Tibial nerve (tissue), 4 donors: ENCODE measurements around the gene TSEN54. TPM values are rescaled to one million over a fixed set of nuclear protein-coding genes. Genes with fewer than 3 reads are reported as not detected.

ENCODE experiments used
- DNase-seq, 2 donors: peaks; one replicate each; pipeline ENCODE4 v3.0.0-alpha.2; 2019; ENCODE audit warnings: low spot score in 2 of 2
- H3K27ac ChIP-seq, 4 donors: fragments of 200-600 bp; sonication (generic) in 3 of 4; one replicate each; pipeline ENCODE4 v1.5.1; 2017 to 2019; ENCODE audit warnings: mild to moderate bottlenecking in 1 of 4
- H3K27me3 ChIP-seq, 2 donors: fragments of 200-600 bp; sonication (generic) in 1 of 2; one replicate each; pipeline versions ENCODE4 v1.5.1 to v1.6.0; 2017 to 2019
- H3K36me3 ChIP-seq, 3 donors: fragments of 200-600 bp; sonication (generic); one replicate each; pipeline ENCODE4 v1.5.1; 2018 to 2019
- H3K4me1 ChIP-seq, 4 donors: fragments of 200-600 bp; sonication (generic) in 3 of 4; one replicate each; pipeline ENCODE4 v1.5.1; 2017 to 2019
- H3K4me3 ChIP-seq, 4 donors: fragments of 200-600 bp; sonication (generic) in 3 of 4; one replicate each; pipeline ENCODE4 v1.5.1; 2017 to 2019; ENCODE audit warnings: mild to moderate bottlenecking in 1 of 4, moderate library complexity in 1 of 4
- H3K9me3 ChIP-seq, 4 donors: fragments of 200-600 bp; sonication (generic) in 3 of 4; one replicate each; pipeline ENCODE4 v1.5.1; 2017 to 2019
- EP300 ChIP-seq, 2 donors: sonication (generic); formaldehyde crosslinking; IDR thresholded peaks; one replicate each; pipeline ENCODE4 v1.6.1; 2017; ENCODE audit warnings: antibody characterized with exemption in 2 of 2, mild to moderate bottlenecking in 1 of 2
- POLR2A ChIP-seq, 2 donors: fragments of 450-650 bp; IDR thresholded peaks; one replicate each; pipeline ENCODE4 v1.6.1; 2017; ENCODE audit warnings: antibody characterized with exemption in 2 of 2, mild to moderate bottlenecking in 2 of 2, moderate library complexity in 2 of 2
- WGBS, 2 donors: methylation state at CpG; one replicate each; pipeline ENCODE4 v1.1.5; 2018; 5-methylcytosine and 5-hydroxymethylcytosine counted together
- total RNA-seq, 4 donors: library from RNA; depleted of rRNA; stranded (reverse); fragments of >200 nt; gene quantifications; one replicate each; pipeline ENCODE4 v1.1.0, GENCODE V29; 2016
- TF ChIP-seq, protein P1 (sequence below), 5 experiments: fragments of 200-600 bp in 3 of 5; fragments of 450-650 bp in 2 of 5; sonication (generic) in 3 of 5; IDR thresholded peaks; one replicate each; pipeline ENCODE4 v1.5.1; 2016 to 2019; ENCODE audit warnings: antibody characterized with exemption in 5 of 5, mild to moderate bottlenecking in 3 of 5, moderate library complexity in 2 of 5

Gene TSEN54
- total RNA-seq, 4 donors from 2014 or later: 43.3 to 84.6 (median 53.0) TPM

GRCh38 chr17:75490953-75491649 is 25.2 kb upstream of the TSEN54 start:
- Histone ChIP-seq H3K4me1 (peaks cover 0 to 55% (median 23%) of the 10 kb centered on the region in 4 donors), H3K4me3 (no peak overlapping the region), H3K9me3 (no peaks in the 10 kb centered on the region), H3K36me3 (peaks cover 0 to 69% (median 13%) of the 10 kb centered on the region in 3 donors), H3K27ac (peak overlapping the region in 3 of 4 donors; percentile 32 to 70 (median 66)), H3K27me3 (no peaks in the 10 kb centered on the region)
- 80 to 83% methylated on average over 12 to 19 of the region's 19 CpGs for WGBS, 2 donors
- no peak for DNase-seq
- TF ChIP-seq, protein P1, sequence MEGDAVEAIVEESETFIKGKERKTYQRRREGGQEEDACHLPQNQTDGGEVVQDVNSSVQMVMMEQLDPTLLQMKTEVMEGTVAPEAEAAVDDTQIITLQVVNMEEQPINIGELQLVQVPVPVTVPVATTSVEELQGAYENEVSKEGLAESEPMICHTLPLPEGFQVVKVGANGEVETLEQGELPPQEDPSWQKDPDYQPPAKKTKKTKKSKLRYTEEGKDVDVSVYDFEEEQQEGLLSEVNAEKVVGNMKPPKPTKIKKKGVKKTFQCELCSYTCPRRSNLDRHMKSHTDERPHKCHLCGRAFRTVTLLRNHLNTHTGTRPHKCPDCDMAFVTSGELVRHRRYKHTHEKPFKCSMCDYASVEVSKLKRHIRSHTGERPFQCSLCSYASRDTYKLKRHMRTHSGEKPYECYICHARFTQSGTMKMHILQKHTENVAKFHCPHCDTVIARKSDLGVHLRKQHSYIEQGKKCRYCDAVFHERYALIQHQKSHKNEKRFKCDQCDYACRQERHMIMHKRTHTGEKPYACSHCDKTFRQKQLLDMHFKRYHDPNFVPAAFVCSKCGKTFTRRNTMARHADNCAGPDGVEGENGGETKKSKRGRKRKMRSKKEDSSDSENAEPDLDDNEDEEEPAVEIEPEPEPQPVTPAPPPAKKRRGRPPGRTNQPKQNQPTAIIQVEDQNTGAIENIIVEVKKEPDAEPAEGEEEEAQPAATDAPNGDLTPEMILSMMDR (IDR thresholded peaks at IDR 0.05): peak in 1 of 5 experiments; percentile 10
- no peak for TF ChIP-seq EP300 (IDR thresholded peaks at IDR 0.05)
- TF ChIP-seq POLR2A (IDR thresholded peaks at IDR 0.05): no peak

GRCh38 chr17:75491680-75492079 is 24.6 kb upstream of the TSEN54 start:
- Histone ChIP-seq H3K9me3 (no peaks in the 10 kb centered on the region), H3K27me3 (no peaks in the 10 kb centered on the region), H3K4me3 (no peak overlapping the region), H3K4me1 (peaks cover 0 to 49% (median 17%) of the 10 kb centered on the region in 4 donors), H3K27ac (peak overlapping the region in 1 of 4 donors; percentile 66), H3K36me3 (peaks cover 0 to 69% (median 19%) of the 10 kb centered on the region in 3 donors)
- WGBS, 2 donors: 89 to 92% methylated on average over 14 to 15 of the region's 15 CpGs
- TF ChIP-seq POLR2A (IDR thresholded peaks at IDR 0.05) (no peak), EP300 (IDR thresholded peaks at IDR 0.05) (no peak)
- TF ChIP-seq, protein P1 (IDR thresholded peaks at IDR 0.05): no peak
- no peak for DNase-seq

DNA sequence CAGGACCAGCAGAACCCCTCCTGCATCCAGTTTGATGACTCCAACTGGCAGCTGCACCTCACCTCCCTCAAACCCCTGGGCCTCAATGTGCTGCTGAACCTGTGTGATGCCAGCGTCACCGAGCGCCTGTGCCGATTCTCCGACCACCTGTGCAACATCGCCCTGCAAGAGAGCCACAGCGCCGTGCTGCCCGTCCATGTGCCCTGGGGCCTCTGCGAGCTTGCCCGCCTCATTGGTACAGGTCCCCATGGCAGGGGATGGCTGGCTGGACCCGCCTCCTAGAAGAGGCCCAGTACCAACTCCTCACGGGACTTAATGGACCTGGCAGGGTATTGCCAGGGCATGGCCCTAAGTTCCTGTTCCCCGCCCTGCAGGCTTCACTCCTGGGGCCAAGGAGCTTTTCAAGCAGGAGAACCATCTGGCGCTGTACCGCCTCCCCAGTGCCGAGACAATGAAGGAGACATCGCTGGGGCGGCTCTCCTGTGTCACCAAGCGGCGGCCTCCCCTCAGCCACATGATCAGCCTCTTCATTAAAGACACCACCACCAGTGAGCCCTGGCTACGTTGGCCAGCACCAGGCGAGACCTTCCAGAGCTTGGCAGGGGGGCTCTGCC is 23.7 kb upstream of the TSEN54 start:
- Histone ChIP-seq H3K4me1 (peaks cover 0 to 39% (median 9%) of the 10 kb centered on the region in 4 donors), H3K27ac (no peak overlapping the region), H3K36me3 (peaks cover 0 to 77% (median 23%) of the 10 kb centered on the region in 3 donors), H3K27me3 (no peaks in the 10 kb centered on the region), H3K4me3 (no peak overlapping the region), H3K9me3 (no peaks in the 10 kb centered on the region)
- TF ChIP-seq POLR2A (IDR thresholded peaks at IDR 0.05): no peak
- TF ChIP-seq EP300 (IDR thresholded peaks at IDR 0.05): no peak
- TF ChIP-seq, protein P1 (IDR thresholded peaks at IDR 0.05): no peak
- 93 to 95% methylated on average over 19 to 22 of the region's 23 CpGs for WGBS, 2 donors
- DNase-seq: no peak

- 93 to 95% methylated on average over 12 to 20 of the region's 23 CpGs for WGBS, 2 donors
- Histone ChIP-seq H3K9me3 (no peaks in the 10 kb centered on the region), H3K4me1 (peaks cover 0 to 36% (median 4%) of the 10 kb centered on the region in 4 donors), H3K4me3 (no peak overlapping the region), H3K27me3 (no peaks in the 10 kb centered on the region), H3K27ac (no peak overlapping the region), H3K36me3 (peaks cover 0 to 86% (median 23%) of the 10 kb centered on the region in 3 donors)
- DNase-seq: no peak
- TF ChIP-seq EP300 (IDR thresholded peaks at IDR 0.05): no peak
- TF ChIP-seq, protein P1 (IDR thresholded peaks at IDR 0.05): no peak
- no peak for TF ChIP-seq POLR2A (IDR thresholded peaks at IDR 0.05)
Measured at GRCh38 chr17:75493476-75494129, 22.7 kb upstream of the TSEN54 start.
